ENCODE data around the gene RETREG1.

GRCh38 chr5:16538006-16538405 is 78.8 kb downstream of the RETREG1 start:
- TF ChIP-seq CTCF (IDR thresholded peaks at IDR 0.05; ENCODE audit: borderline replicate concordance, extremely low read depth, low read length, poor library complexity, severe bottlenecking) (no peak), EZH2 (IDR thresholded peaks at IDR 0.05; ENCODE audit: borderline replicate concordance, low read depth, low read length, severe bottlenecking) (no peak)
